IMR-90 (cell line): ENCODE results near the gene GALNT17. TPM values are rescaled to one million over a fixed set of nuclear protein-coding genes. Genes with fewer than 3 reads are reported as not detected.

Source experiments
- ATAC-seq: fragments of 200-7000 bp; cut with Tn5 transposase; 2 replicates; pipeline ENCODE4 v1.9.1; 2020; ENCODE audit warnings: low read depth, mild to moderate bottlenecking, moderate library complexity
- BruUV-seq: library from RNA; stranded (reverse); fragments of 400-500 nt; replicated peaks from 2 replicates; lab custom pipeline; 2021; lab: Mats Ljungman, UMichigan
- CTCF ChIA-PET: fragments of 300-600 bp; formaldehyde crosslinking; extraction: SDS; loops from one replicate; lab custom pipeline; 2021; ENCODE audit warnings: antibody characterized with exemption; lab: Yijun Ruan, JAX
- POLR2A ChIA-PET: fragments of 300-600 bp; sonication (Branson Sonifier 250); formaldehyde crosslinking; loops from one replicate; lab custom pipeline; 2022; ENCODE audit warnings: antibody characterized with exemption; ENCODE audit not compliant: unreplicated experiment; lab: Charles Lee
- DNase-seq: peaks from one replicate; pipeline ENCODE4 v3.0.0; 2013
- H2AFZ ChIP-seq: replicated peaks from 2 replicates; pipeline ENCODE3; 2013; ENCODE audit warnings: low read length, mild to moderate bottlenecking; ENCODE audit not compliant: poor library complexity
- H2AK5ac ChIP-seq: 2 replicates; pipeline ENCODE4 v1.6.1; 2013; ENCODE audit warnings: low read depth, low read length, inconsistent platforms
- H2AK9ac ChIP-seq: replicated peaks from 2 replicates; pipeline ENCODE3; 2013; ENCODE audit warnings: mild to moderate bottlenecking, low read depth, low read length, moderate library complexity; ENCODE audit not compliant: poor library complexity
- H2BK120ac ChIP-seq: 2 replicates; pipeline ENCODE4 v1.6.1; 2013; ENCODE audit warnings: low read depth, low read length, inconsistent platforms
- H2BK15ac ChIP-seq: 3 replicates; pipeline ENCODE4 v1.6.1; 2013; ENCODE audit warnings: low read depth, low read length, inconsistent platforms
- H2BK20ac ChIP-seq: 2 replicates; pipeline ENCODE4 v1.6.1; 2013; ENCODE audit warnings: low read depth, mild to moderate bottlenecking, inconsistent platforms, low read length, moderate library complexity
- H2BK5ac ChIP-seq: 2 replicates; pipeline ENCODE4 v1.6.1; 2013; ENCODE audit warnings: mild to moderate bottlenecking, low read depth, low read length, inconsistent platforms; ENCODE audit not compliant: poor library complexity, severe bottlenecking
- H3K14ac ChIP-seq: replicated peaks from 2 replicates; pipeline ENCODE4 v1.6.1; 2013; ENCODE audit warnings: low read depth, low read length, inconsistent platforms
- H3K18ac ChIP-seq: 2 replicates; pipeline ENCODE4 v1.6.1; 2013; ENCODE audit warnings: low read depth, low read length, control low read depth
- H3K23ac ChIP-seq: 2 replicates; pipeline ENCODE4 v1.6.1; 2013; ENCODE audit warnings: low read depth, low read length, inconsistent platforms
- H3K27ac ChIP-seq: 2 replicates; pipeline ENCODE4 v1.5.1; 2013; ENCODE audit warnings: mild to moderate bottlenecking, control low read depth, low read length; ENCODE audit not compliant: insufficient read depth
- H3K27me3 ChIP-seq: 2 replicates; pipeline ENCODE4 v1.6.1; 2013; ENCODE audit warnings: low read length; ENCODE audit not compliant: control insufficient read depth, insufficient read depth
- H3K36me3 ChIP-seq: 2 replicates; pipeline ENCODE4 v1.6.1; 2013; ENCODE audit warnings: low read length, mixed read lengths; ENCODE audit not compliant: control insufficient read depth, insufficient read depth
- H3K4ac ChIP-seq: 2 replicates; pipeline ENCODE4 v1.6.1; 2013; ENCODE audit warnings: low read depth, low read length, inconsistent platforms
- H3K4me1 ChIP-seq: 2 replicates; pipeline ENCODE4 v1.6.1; 2013; ENCODE audit warnings: low read length, mixed read lengths; ENCODE audit not compliant: control insufficient read depth, insufficient read depth
- H3K4me2 ChIP-seq: 2 replicates; pipeline ENCODE4 v1.6.1; 2013; ENCODE audit warnings: low read depth, mild to moderate bottlenecking, control low read depth, low read length, moderate library complexity
- H3K4me3 ChIP-seq: 2 replicates; pipeline ENCODE4 v1.5.1; 2013; ENCODE audit warnings: low read depth, mild to moderate bottlenecking, control low read depth, low read length, moderate library complexity; ENCODE audit not compliant: insufficient read depth
- H3K56ac ChIP-seq: 2 replicates; pipeline ENCODE4 v1.6.1; 2013; ENCODE audit warnings: low read length, inconsistent platforms; ENCODE audit not compliant: insufficient read depth; ENCODE audit errors: extremely low read depth
- H3K79me1 ChIP-seq, 2 experiments: 2 replicates each; pipeline ENCODE4 v1.6.1; 2013; ENCODE audit warnings: low read length in 2 of 2, inconsistent platforms in 1 of 2, low read depth in 1 of 2
- H3K9ac ChIP-seq: 2 replicates; pipeline ENCODE4 v1.6.1; 2013; ENCODE audit warnings: low read depth, low read length, control low read depth
- H3K9me1 ChIP-seq: 2 replicates; pipeline ENCODE4 v1.6.1; 2013; ENCODE audit warnings: low read length, inconsistent platforms; ENCODE audit not compliant: insufficient read depth
- H3K9me3 ChIP-seq: 2 replicates; pipeline ENCODE4 v1.6.1; 2013; ENCODE audit warnings: low read length; ENCODE audit not compliant: control insufficient read depth, insufficient read depth
- H4K20me1 ChIP-seq: 2 replicates; pipeline ENCODE4 v1.6.1; 2013; ENCODE audit warnings: low read length, inconsistent platforms; ENCODE audit not compliant: insufficient read depth
- H4K5ac ChIP-seq: 2 replicates; pipeline ENCODE4 v1.6.1; 2013; ENCODE audit warnings: mild to moderate bottlenecking, low read depth, low read length, control low read depth
- H4K8ac ChIP-seq, 2 experiments: 2 replicates each; pipeline ENCODE4 v1.6.1; 2013; ENCODE audit warnings: low read depth in 2 of 2, low read length in 2 of 2, control low read depth in 1 of 2, inconsistent platforms in 1 of 2
- H4K91ac ChIP-seq: 2 replicates; pipeline ENCODE4 v1.6.1; 2013; ENCODE audit warnings: low read depth, low read length, inconsistent platforms; ENCODE audit not compliant: insufficient read depth
- BHLHE40 ChIP-seq: fragments of 150-350 bp; IDR thresholded peaks from 2 replicates; pipeline ENCODE4 v1.6.1; 2016; ENCODE audit warnings: mild to moderate bottlenecking, low read depth, low read length
- CEBPB ChIP-seq: IDR thresholded peaks from 2 replicates; pipeline ENCODE4 v1.6.1; 2012; ENCODE audit warnings: low read depth, low read length, improper control_type of control experiment
- CHD1 ChIP-seq: IDR thresholded peaks from 2 replicates; pipeline ENCODE4 v1.6.1; 2012; ENCODE audit warnings: low read depth, low read length, improper control_type of control experiment
- CTCF ChIP-seq: conservative IDR thresholded peaks from 2 replicates; pipeline ENCODE4 v1.5.1; 2012; ENCODE audit warnings: mild to moderate bottlenecking, low read depth, low read length, improper control_type of control experiment
- ELK1 ChIP-seq: fragments of 150-350 bp; IDR thresholded peaks from 2 replicates; pipeline ENCODE4 v1.6.1; 2016; ENCODE audit warnings: low read depth, mild to moderate bottlenecking, low read length, moderate library complexity, borderline replicate concordance
- FOS ChIP-seq: fragments of 150-350 bp; IDR thresholded peaks from 2 replicates; pipeline ENCODE4 v1.6.1; 2016; ENCODE audit warnings: low read depth, low read length
- MAFK ChIP-seq: IDR thresholded peaks from 2 replicates; pipeline ENCODE4 v1.6.1; 2012; ENCODE audit warnings: low read depth, low read length, improper control_type of control experiment
- MAZ ChIP-seq: IDR thresholded peaks from 2 replicates; pipeline ENCODE4 v1.6.1; 2012; ENCODE audit warnings: low read depth, mild to moderate bottlenecking, low read length, improper control_type of control experiment, moderate library complexity, borderline replicate concordance
- MXI1 ChIP-seq: IDR thresholded peaks from 2 replicates; pipeline ENCODE4 v1.6.1; 2012; ENCODE audit warnings: low read depth, mild to moderate bottlenecking, low read length, moderate library complexity, borderline replicate concordance
- NFE2L2 ChIP-seq: fragments of 150-350 bp; IDR thresholded peaks from 2 replicates; pipeline ENCODE4 v1.6.1; 2016; ENCODE audit warnings: low read depth, mild to moderate bottlenecking, low read length
- POLR2A ChIP-seq: IDR thresholded peaks from 2 replicates; pipeline ENCODE4 v1.6.1; 2012; ENCODE audit warnings: mild to moderate bottlenecking, low read depth, low read length
- RAD21 ChIP-seq: IDR thresholded peaks from 2 replicates; pipeline ENCODE4 v1.6.1; 2012; ENCODE audit warnings: low read length, improper control_type of control experiment
- RCOR1 ChIP-seq: IDR thresholded peaks from 2 replicates; pipeline ENCODE4 v1.6.1; 2012; ENCODE audit warnings: mild to moderate bottlenecking, low read length, improper control_type of control experiment; ENCODE audit not compliant: insufficient replicate concordance
- RFX5 ChIP-seq: IDR thresholded peaks from 2 replicates; pipeline ENCODE4 v1.8.0; 2012; ENCODE audit warnings: low read depth, mild to moderate bottlenecking, low read length, moderate library complexity
- SMC3 ChIP-seq: fragments of 150-350 bp; IDR thresholded peaks from 2 replicates; pipeline ENCODE4 v1.6.1; 2016; ENCODE audit warnings: low read depth, mild to moderate bottlenecking, antibody characterized with exemption, low read length, moderate library complexity
- USF2 ChIP-seq: fragments of 150-350 bp; IDR thresholded peaks from 2 replicates; pipeline ENCODE4 v1.6.1; 2017; ENCODE audit warnings: mild to moderate bottlenecking, antibody characterized with exemption, low read length, low read depth
- WGBS, 2 experiments: methylation state at CpG; one replicate each; pipeline versions ENCODE4 v1.1.5 to v1.1.7; 2013; ENCODE audit warnings: missing lambda C conversion rate in 2 of 2; ENCODE audit not compliant: insufficient read length in 1 of 2; ENCODE audit errors: extremely low coverage in 2 of 2; 5-methylcytosine and 5-hydroxymethylcytosine counted together
- dilution Hi-C: fragments of 300-500 bp; cut with HindIII; formaldehyde crosslinking; loops from one replicate; pipeline ENCODE4 v1.14.3; 2018; ENCODE audit warnings: low sequenced_read_pairs; ENCODE audit not compliant: unreplicated experiment
- in situ Hi-C: fragments of 300-500 bp; cut with MboI; formaldehyde crosslinking; loops from 3 replicates; pipeline ENCODE4 v1.14.3; 2019; ENCODE audit warnings: low sequenced_read_pairs, inconsistent platforms, mixed read lengths
- intact Hi-C: fragments of 100-400 bp; cut with micrococcal nuclease; formaldehyde crosslinking; loops from 2 replicates; pipeline ENCODE4 v1.10.0; 2022
- polyA plus RNA-seq, 3 experiments: library from polyadenylated mRNA; depleted of rRNA; stranded (reverse); fragments of >200 nt; gene quantifications; 2 replicates each; pipeline ENCODE4 v1.2.3, GENCODE V29; 2012; ENCODE audit warnings: low replicate concordance in 1 of 3
- total RNA-seq: library from RNA; depleted of rRNA; stranded (reverse); fragments of >200 nt; gene quantifications from 2 replicates; pipeline ENCODE4 v1.2.3, GENCODE V29; 2012

Gene GALNT17
- total and polyA plus RNA-seq, 2 of the 4 experiments (the other 2 are of a cell fraction), result not detected

- Histone ChIP-seq H4K20me1 (no peaks in the 10 kb centered on the region), H3K4me2 (no peak overlapping the region), H3K9me3 (peaks cover 9% of the 10 kb centered on the region; the same call in 1 of the 2 replicates), H3K36me3 (no peaks in the 10 kb centered on the region), H3K27me3 (no peaks in the 10 kb centered on the region), H4K5ac (no peak overlapping the region), H3K4ac (no peak overlapping the region), H3K4me3 (no peak overlapping the region), H3K9me1 (no peaks in the 10 kb centered on the region), H2BK5ac (no peak overlapping the region), H2BK20ac (no peak overlapping the region), H3K4me1 (no peaks in the 10 kb centered on the region), H3K27ac (no peak overlapping the region), H3K14ac (no peak overlapping the region), H3K18ac (no peak overlapping the region), H3K9ac (no peak overlapping the region), H2AFZ (no peak overlapping the region), H3K79me1 (no peaks in the 10 kb centered on the region), H2AK9ac (no peak overlapping the region), H3K23ac (no peak overlapping the region), H3K56ac (no peak overlapping the region), H4K91ac (no peak overlapping the region), H2BK15ac (no peak overlapping the region), H4K8ac (no peak overlapping the region), H2AK5ac (no peak overlapping the region), H2BK120ac (no peak overlapping the region)
- BruUV-seq, result no TSS peak
- dilution Hi-C loops, result no loop called here
- no peak for ATAC-seq
- ChIA-PET POLR2A (no interaction called here), CTCF (no interaction called here)
- intact Hi-C loops, result no loop called here
- no CpG with 5 or more reads among the region's 3 CpGs for WGBS, 2 experiments
- in situ Hi-C loops, result no loop called here
- TF ChIP-seq BHLHE40 (no peak), FOS (no peak), CEBPB (no peak), SMC3 (no peak), ELK1 (no peak), CTCF (no peak), CHD1 (no peak), MAZ (no peak), MXI1 (no peak), MAFK (no peak), RFX5 (no peak), POLR2A (no peak), RCOR1 (no peak), USF2 (no peak), NFE2L2 (no peak), RAD21 (no peak)
- DNase-seq, result no peak
Observed at GRCh38 chr7:71721742-71722141, 589.8 kb downstream of the GALNT17 start.
